H9 (cell line): ENCODE measurements around the gene HHAT. TPM values are rescaled to one million over a fixed set of nuclear protein-coding genes. Genes with fewer than 3 reads are reported as not detected.

Experiments
- DNase-seq: peaks from one replicate; pipeline ENCODE4 v3.0.0-alpha.2; 2017
- H2AFZ ChIP-seq: one replicate; pipeline ENCODE4 v1.6.1; 2013; ENCODE audit warnings: mild to moderate bottlenecking, low read length, control low read depth, moderate library complexity
- H2AK5ac ChIP-seq: 2 replicates; pipeline ENCODE4 v1.6.1; 2013; ENCODE audit warnings: low read length, control low read depth, mixed read lengths; ENCODE audit not compliant: insufficient read length
- H2BK120ac ChIP-seq: one replicate; pipeline ENCODE4 v1.6.1; 2013; ENCODE audit warnings: low read depth, mild to moderate bottlenecking, low read length, control low read depth, inconsistent platforms; ENCODE audit not compliant: poor library complexity, severe bottlenecking
- H2BK12ac ChIP-seq: 2 replicates; pipeline ENCODE4 v1.6.1; 2013; ENCODE audit warnings: low read length, control low read depth, mixed read lengths, low read depth; ENCODE audit not compliant: insufficient read length
- H2BK15ac ChIP-seq: 2 replicates; pipeline ENCODE4 v1.6.1; 2013; ENCODE audit warnings: low read depth, low read length, control low read depth
- H2BK20ac ChIP-seq: one replicate; pipeline ENCODE4 v1.6.1; 2013; ENCODE audit warnings: low read depth, mild to moderate bottlenecking, low read length, control low read depth, inconsistent platforms; ENCODE audit not compliant: poor library complexity, severe bottlenecking
- H2BK5ac ChIP-seq: 2 replicates; pipeline ENCODE4 v1.6.1; 2013; ENCODE audit warnings: low read length, control low read depth, mixed read lengths; ENCODE audit not compliant: insufficient read length
- H3K14ac ChIP-seq: 2 replicates; pipeline ENCODE4 v1.6.1; 2013; ENCODE audit warnings: low read length, control low read depth; ENCODE audit not compliant: insufficient read depth
- H3K18ac ChIP-seq: 2 replicates; pipeline ENCODE4 v1.6.1; 2013; ENCODE audit warnings: low read depth, mild to moderate bottlenecking, mixed read lengths, low read length, control low read depth; ENCODE audit not compliant: insufficient read length
- H3K23ac ChIP-seq: 2 replicates; pipeline ENCODE4 v1.6.1; 2013; ENCODE audit warnings: low read length, control low read depth, mixed read lengths, low read depth; ENCODE audit not compliant: insufficient read length
- H3K23me2 ChIP-seq: 2 replicates; pipeline ENCODE4 v1.6.1; 2013; ENCODE audit warnings: low read depth, mild to moderate bottlenecking, mixed read lengths, low read length, control low read depth; ENCODE audit not compliant: insufficient read length, poor library complexity, severe bottlenecking
- H3K27ac ChIP-seq: 2 replicates; pipeline ENCODE4 v1.5.1; 2013; ENCODE audit warnings: low read length, control low read depth, mixed read lengths, low read depth; ENCODE audit not compliant: insufficient read length
- H3K27me3 ChIP-seq: 2 replicates; pipeline ENCODE4 v1.6.1; 2013; ENCODE audit warnings: low read length, control low read depth, inconsistent platforms; ENCODE audit not compliant: insufficient read depth
- H3K4ac ChIP-seq: 2 replicates; pipeline ENCODE4 v1.6.1; 2013; ENCODE audit warnings: low read depth, mild to moderate bottlenecking, control low read depth, inconsistent platforms, low read length, moderate library complexity
- H3K4me1 ChIP-seq: 2 replicates; pipeline ENCODE4 v1.6.1; 2013; ENCODE audit warnings: low read length, control low read depth, inconsistent platforms; ENCODE audit not compliant: insufficient read depth
- H3K4me2 ChIP-seq: 2 replicates; pipeline ENCODE4 v1.6.1; 2013; ENCODE audit warnings: low read length, control low read depth, mixed read lengths; ENCODE audit not compliant: insufficient read length, insufficient read depth
- H3K56ac ChIP-seq: 2 replicates; pipeline ENCODE4 v1.6.1; 2013; ENCODE audit warnings: low read depth, mild to moderate bottlenecking, mixed read lengths, low read length, control low read depth; ENCODE audit not compliant: insufficient read length
- H3K79me1 ChIP-seq: 2 replicates; pipeline ENCODE4 v1.6.1; 2013; ENCODE audit warnings: low read depth, mild to moderate bottlenecking, moderate library complexity, low read length, control low read depth, inconsistent platforms; ENCODE audit not compliant: insufficient read depth, poor library complexity, severe bottlenecking
- H3K79me2 ChIP-seq: 2 replicates; pipeline ENCODE4 v1.6.1; 2013; ENCODE audit warnings: low read length, control low read depth, inconsistent platforms; ENCODE audit not compliant: insufficient read depth
- H3K9ac ChIP-seq: 2 replicates; pipeline ENCODE4 v1.6.1; 2013; ENCODE audit warnings: low read length, control low read depth, mixed read lengths; ENCODE audit not compliant: insufficient read length; ENCODE audit errors: extremely low read depth
- H3K9me3 ChIP-seq: one replicate; pipeline ENCODE4 v1.6.1; 2013; ENCODE audit warnings: low read depth, low read length, inconsistent platforms; ENCODE audit not compliant: control insufficient read depth
- H3T11ph ChIP-seq: one replicate; pipeline ENCODE4 v1.6.1; 2013; ENCODE audit warnings: mild to moderate bottlenecking, low read length, control low read depth, inconsistent platforms
- H4K20me1 ChIP-seq: one replicate; pipeline ENCODE4 v1.6.1; 2013; ENCODE audit not compliant: control insufficient read depth, insufficient read length, insufficient read depth
- H4K5ac ChIP-seq: 2 replicates; pipeline ENCODE4 v1.6.1; 2013; ENCODE audit warnings: low read depth, mild to moderate bottlenecking, mixed read lengths, low read length, control low read depth; ENCODE audit not compliant: insufficient read length
- H4K8ac ChIP-seq: replicated peaks from 2 replicates; pipeline ENCODE4 v1.6.1; 2013; ENCODE audit warnings: low read length, control low read depth, mixed read lengths, low read depth; ENCODE audit not compliant: insufficient read length
- H4K91ac ChIP-seq: 2 replicates; pipeline ENCODE4 v1.6.1; 2013; ENCODE audit warnings: low read depth, mild to moderate bottlenecking, moderate library complexity, mixed read lengths, low read length, control low read depth; ENCODE audit not compliant: insufficient read length
- H3K27ac Mint-ChIP-seq, 3 experiments: 2 replicates in 2 of 3; 3 replicates in 1 of 3; pipeline ENCODE4 v1.8.0; 2020 to 2021; ENCODE audit warnings: mixed read lengths in 3 of 3, mild to moderate bottlenecking in 1 of 3, moderate library complexity in 1 of 3
- H3K27me3 Mint-ChIP-seq: 2 replicates; pipeline ENCODE4 v1.8.0; 2021; ENCODE audit warnings: low read depth, mild to moderate bottlenecking, moderate library complexity, mixed read lengths
- H3K36me3 Mint-ChIP-seq, 3 experiments: 2 replicates in 2 of 3; 3 replicates in 1 of 3; pipeline ENCODE4 v1.8.0; 2020 to 2021; ENCODE audit warnings: low read depth in 3 of 3, mixed read lengths in 3 of 3; ENCODE audit not compliant: insufficient read depth in 1 of 3
- H3K4me1 Mint-ChIP-seq, 2 experiments: 2 replicates each; pipeline ENCODE4 v1.8.0; 2020; ENCODE audit warnings: mixed read lengths in 2 of 2
- H3K4me3 Mint-ChIP-seq, 2 experiments: 2 replicates in 1 of 2; 3 replicates in 1 of 2; pipeline ENCODE4 v1.8.0; 2020 to 2021; ENCODE audit warnings: mild to moderate bottlenecking in 2 of 2, mixed read lengths in 2 of 2, moderate library complexity in 1 of 2
- H3K9me3 Mint-ChIP-seq, 2 experiments: 2 replicates in 1 of 2; 3 replicates in 1 of 2; pipeline ENCODE4 v1.8.0; 2020; ENCODE audit warnings: mild to moderate bottlenecking in 2 of 2, mixed read lengths in 2 of 2, moderate library complexity in 1 of 2
- WGBS: extraction: QIAGEN DNeasy Blood & Tissue Kit; methylation state at CpG from one replicate; pipeline ENCODE4 v1.1.7; 2013; ENCODE audit warnings: missing lambda C conversion rate, low lambda C conversion rate, mixed read lengths; ENCODE audit not compliant: insufficient read length; ENCODE audit errors: extremely low coverage; 5-methylcytosine and 5-hydroxymethylcytosine counted together
- total RNA-seq: library from RNA; stranded (reverse); gene quantifications from 2 replicates; pipeline ENCODE4 v1.2.1, GENCODE V29; 2021
- TF ChIP-seq, protein P1 (sequence below): fragments of 200-600 bp; sonication (generic); conservative IDR thresholded peaks from 3 replicates; pipeline ENCODE4 v1.8.0; 2021; ENCODE audit warnings: antibody characterized with exemption, mild to moderate bottlenecking

Gene HHAT
- total RNA-seq, 1 experiment from 2014 or later: 0.48 TPM

DNA sequence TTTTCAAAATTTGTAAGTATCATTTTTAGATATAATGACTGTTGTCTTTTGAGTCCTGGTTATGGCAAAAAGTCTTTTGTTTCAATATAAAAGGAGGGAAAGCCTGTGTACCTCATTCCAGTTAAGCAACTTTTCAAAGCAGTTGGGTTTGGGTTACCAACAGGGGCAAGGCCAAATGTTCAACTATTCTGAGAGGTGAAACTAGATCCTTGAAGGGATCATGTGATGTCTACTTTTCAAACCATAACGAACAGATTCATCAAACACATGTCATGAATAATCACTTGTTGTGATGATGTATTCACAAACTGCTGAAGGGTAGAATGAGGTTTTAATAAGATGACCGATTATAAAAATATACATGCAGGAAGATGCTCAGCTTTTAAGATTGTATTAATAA, 171.3 kb downstream of the HHAT start:
- Mint-ChIP-seq H3K4me3 (no peak overlapping the region), H3K36me3 (no peaks in the 10 kb centered on the region), H3K9me3 (no peaks in the 10 kb centered on the region), H3K4me1 (peaks cover 5% of the 10 kb centered on the region in 2 experiments), H3K27me3 (no peaks in the 10 kb centered on the region), H3K27ac (no peak overlapping the region)
- Histone ChIP-seq H2BK15ac (no peak overlapping the region), H4K5ac (no peak overlapping the region), H4K91ac (no peak overlapping the region), H3K9me3 (no peaks in the 10 kb centered on the region), H3K23ac (no peak overlapping the region), H2BK20ac (no peak overlapping the region), H3K79me1 (no peaks in the 10 kb centered on the region), H3K27ac (no peak overlapping the region), H4K8ac (no peak overlapping the region), H3K23me2 (no peaks in the 10 kb centered on the region), H3K18ac (no peak overlapping the region), H3K4me2 (no peak overlapping the region), H2AFZ (no peak overlapping the region), H3K9ac (no peak overlapping the region), H3K4me1 (no peaks in the 10 kb centered on the region), H4K20me1 (no peaks in the 10 kb centered on the region), H2AK5ac (no peak overlapping the region), H3T11ph (no peak overlapping the region), H3K14ac (no peak overlapping the region), H3K27me3 (no peaks in the 10 kb centered on the region), H3K79me2 (no peaks in the 10 kb centered on the region), H2BK5ac (no peak overlapping the region), H2BK12ac (no peak overlapping the region), H3K56ac (no peak overlapping the region), H3K4ac (no peak overlapping the region), H2BK120ac (no peak overlapping the region)
- TF ChIP-seq, protein P1, sequence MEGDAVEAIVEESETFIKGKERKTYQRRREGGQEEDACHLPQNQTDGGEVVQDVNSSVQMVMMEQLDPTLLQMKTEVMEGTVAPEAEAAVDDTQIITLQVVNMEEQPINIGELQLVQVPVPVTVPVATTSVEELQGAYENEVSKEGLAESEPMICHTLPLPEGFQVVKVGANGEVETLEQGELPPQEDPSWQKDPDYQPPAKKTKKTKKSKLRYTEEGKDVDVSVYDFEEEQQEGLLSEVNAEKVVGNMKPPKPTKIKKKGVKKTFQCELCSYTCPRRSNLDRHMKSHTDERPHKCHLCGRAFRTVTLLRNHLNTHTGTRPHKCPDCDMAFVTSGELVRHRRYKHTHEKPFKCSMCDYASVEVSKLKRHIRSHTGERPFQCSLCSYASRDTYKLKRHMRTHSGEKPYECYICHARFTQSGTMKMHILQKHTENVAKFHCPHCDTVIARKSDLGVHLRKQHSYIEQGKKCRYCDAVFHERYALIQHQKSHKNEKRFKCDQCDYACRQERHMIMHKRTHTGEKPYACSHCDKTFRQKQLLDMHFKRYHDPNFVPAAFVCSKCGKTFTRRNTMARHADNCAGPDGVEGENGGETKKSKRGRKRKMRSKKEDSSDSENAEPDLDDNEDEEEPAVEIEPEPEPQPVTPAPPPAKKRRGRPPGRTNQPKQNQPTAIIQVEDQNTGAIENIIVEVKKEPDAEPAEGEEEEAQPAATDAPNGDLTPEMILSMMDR: no peak
- no CpG with 5 or more reads among the region's 2 CpGs for WGBS
- DNase-seq: no peak
